Endothelial cell of umbilical vein (primary cell): ENCODE results near the gene ZNF740. TPM values are rescaled to one million over a fixed set of nuclear protein-coding genes. Genes with fewer than 3 reads are reported as not detected.

Experiments used
- BruUV-seq: library from RNA; stranded (reverse); fragments of 400-500 nt; replicated peaks from 2 replicates; lab custom pipeline; 2021; lab: Mats Ljungman, UMichigan
- CTCF ChIA-PET: fragments of 300-600, 350-600 bp; sonication (Branson Sonifier 250); formaldehyde crosslinking; loops from one replicate; lab custom pipeline; 2021; ENCODE audit warnings: antibody characterized with exemption, inconsistent platforms; lab: Charles Lee
- POLR2A ChIA-PET: fragments of 300-600, 350-600 bp; sonication (Branson Sonifier 250); formaldehyde crosslinking; loops from one replicate; lab custom pipeline; 2021; ENCODE audit warnings: antibody characterized with exemption, inconsistent platforms; lab: Charles Lee
- DNase-seq: peaks from one replicate; pipeline ENCODE4 v3.0.0-alpha.2; 2011; ENCODE audit warnings: low read depth, low spot score
- FAIRE-seq: peaks from 2 replicates; lab custom pipeline; 2011; peaks lifted over from hg19 to GRCh38; lab: Jason Lieb, UNC
- H2AFZ ChIP-seq: 2 replicates; pipeline ENCODE4 v1.6.0; 2012; ENCODE audit warnings: low read depth, low read length, control low read depth, inconsistent platforms
- H3K27ac ChIP-seq: 2 replicates; pipeline ENCODE4 v1.5.1; 2011; ENCODE audit warnings: low read depth, mild to moderate bottlenecking, control low read depth, low read length, moderate library complexity; ENCODE audit not compliant: insufficient read depth
- H3K27me3 ChIP-seq, 2 experiments: 2 replicates each; pipeline versions ENCODE4 v1.6.0 to v1.6.1; 2011; ENCODE audit warnings: low read length in 2 of 2, mixed read lengths in 1 of 2; ENCODE audit not compliant: control insufficient read depth in 2 of 2, insufficient read depth in 2 of 2
- H3K36me3 ChIP-seq, 2 experiments: 2 replicates in 1 of 2; 3 replicates in 1 of 2; pipeline ENCODE4 v1.5.1; 2011; ENCODE audit warnings: low read length in 2 of 2, mild to moderate bottlenecking in 1 of 2, moderate library complexity in 1 of 2; ENCODE audit not compliant: control insufficient read depth in 2 of 2, insufficient read depth in 2 of 2; ENCODE audit errors: extremely low read depth in 1 of 2
- H3K4me1 ChIP-seq: 3 replicates; pipeline ENCODE4 v1.5.1; 2011; ENCODE audit warnings: mild to moderate bottlenecking, low read length; ENCODE audit not compliant: control insufficient read depth, insufficient read depth; ENCODE audit errors: extremely low read depth
- H3K4me2 ChIP-seq: 2 replicates; pipeline ENCODE4 v1.6.1; 2011; ENCODE audit warnings: low read length, control low read depth, mixed read lengths; ENCODE audit not compliant: insufficient read depth
- H3K4me3 ChIP-seq, 3 experiments: fragments of 200-600 bp in 1 of 3; sonication (generic), shearing (Covaris generic) in 1 of 3; replicated peaks in 1 of 3; 2 replicates each; pipeline ENCODE4 v1.5.1; 2011 to 2016; ENCODE audit warnings: control low read depth in 3 of 3, low read length in 3 of 3, mild to moderate bottlenecking in 2 of 3, inconsistent platforms in 1 of 3, low read depth in 1 of 3, moderate library complexity in 1 of 3; ENCODE audit not compliant: insufficient read depth in 1 of 3
- H3K79me2 ChIP-seq: 2 replicates; pipeline ENCODE4 v1.6.0; 2012; ENCODE audit warnings: low read length, inconsistent platforms; ENCODE audit not compliant: control insufficient read depth, insufficient read depth
- H3K9ac ChIP-seq: replicated peaks from 2 replicates; pipeline ENCODE3; 2011; ENCODE audit warnings: low read length, control low read depth; ENCODE audit not compliant: insufficient read depth; ENCODE audit errors: extremely low read depth
- H3K9me1 ChIP-seq: replicated peaks from 3 replicates; pipeline ENCODE4 v1.6.0; 2011; ENCODE audit warnings: mild to moderate bottlenecking, low read length; ENCODE audit not compliant: control insufficient read depth, insufficient read depth; ENCODE audit errors: extremely low read depth
- H3K9me3 ChIP-seq: replicated peaks from 2 replicates; pipeline ENCODE4 v1.5.1; 2012; ENCODE audit warnings: low read length, inconsistent platforms; ENCODE audit not compliant: control insufficient read depth, insufficient read depth
- H4K20me1 ChIP-seq: replicated peaks from 2 replicates; pipeline ENCODE3; 2011; ENCODE audit warnings: mild to moderate bottlenecking, low read length; ENCODE audit not compliant: control insufficient read depth, insufficient read depth; ENCODE audit errors: extremely low read depth
- CTCF ChIP-seq, 2 donors: IDR thresholded peaks; 1 replicate in 1 of 2; 2 replicates in 1 of 2; pipeline ENCODE4 v1.5.1; 2011; ENCODE audit warnings: low read length in 2 of 2, mild to moderate bottlenecking in 2 of 2, moderate library complexity in 2 of 2, control low read depth in 1 of 2, inconsistent platforms in 1 of 2, low read depth in 1 of 2; ENCODE audit not compliant: insufficient read depth in 1 of 2; ENCODE audit errors: extremely low read depth in 1 of 2
- EZH2 ChIP-seq: IDR thresholded peaks from 2 replicates; pipeline ENCODE4 v1.6.1; 2012; ENCODE audit warnings: borderline replicate concordance, low read depth, mild to moderate bottlenecking, moderate library complexity, low read length, inconsistent platforms; ENCODE audit not compliant: severe bottlenecking
- FOS ChIP-seq: IDR thresholded peaks from 2 replicates; pipeline ENCODE4 v1.6.1; 2011; ENCODE audit warnings: mild to moderate bottlenecking, low read length, moderate library complexity, borderline replicate concordance; ENCODE audit not compliant: insufficient read depth
- GATA2 ChIP-seq: IDR thresholded peaks from 2 replicates; pipeline ENCODE4 v1.7.0; 2011; ENCODE audit warnings: low read depth, mild to moderate bottlenecking, moderate library complexity, mixed read lengths, low read length; ENCODE audit not compliant: insufficient read length, insufficient read depth
- JUN ChIP-seq: IDR thresholded peaks from 2 replicates; pipeline ENCODE4 v1.6.1; 2011; ENCODE audit warnings: borderline replicate concordance, low read depth; ENCODE audit not compliant: insufficient read length, insufficient read depth
- MAX ChIP-seq: IDR thresholded peaks from 2 replicates; pipeline ENCODE4 v1.6.1; 2011; ENCODE audit not compliant: insufficient read depth, insufficient read length
- MYC ChIP-seq: IDR thresholded peaks from one replicate; pipeline ENCODE4 v1.6.1; 2011; ENCODE audit warnings: mild to moderate bottlenecking, low read depth, low read length
- POLR2A ChIP-seq: IDR thresholded peaks from 2 replicates; pipeline ENCODE4 v1.6.1; 2012; ENCODE audit warnings: low read depth, mild to moderate bottlenecking, control low read depth, low read length
- POLR2AphosphoS5 ChIP-seq: IDR thresholded peaks from 2 replicates; pipeline ENCODE4 v1.6.1; 2012; ENCODE audit warnings: low read depth, mild to moderate bottlenecking, control low read depth, low read length, moderate library complexity; ENCODE audit not compliant: insufficient read depth
- dilution Hi-C: fragments of 300-500 bp; cut with MboI; formaldehyde crosslinking; loops from one replicate; pipeline ENCODE4 v1.15.0; 2019; ENCODE audit warnings: low sequenced_read_pairs; ENCODE audit not compliant: extremely low pct_ligation_motif_present
- intact Hi-C: fragments of 100-400 bp; cut with micrococcal nuclease; formaldehyde crosslinking; loops from one replicate; pipeline ENCODE4 v1.10.0; 2022
- polyA plus RNA-seq, 4 experiments: library from polyadenylated mRNA; depleted of rRNA in 3 of 4; stranded (reverse) in 3 of 4; unstranded in 1 of 4; fragments of >200 nt; gene quantifications; 2 replicates each; pipeline versions ENCODE4 v1.2.1 to v1.2.3, GENCODE V29; 2011 to 2012; ENCODE audit warnings: missing spikeins in 1 of 4
- total RNA-seq: library from RNA; stranded (reverse); gene quantifications from 2 replicates; pipeline ENCODE4 v1.2.3, GENCODE V29; 2021

The ZNF740 gene
- total and polyA plus RNA-seq, 2 donors (not counting 3 experiments of a cell fraction or from before 2014, with no cell fraction given), result 10.5 to 38.1 TPM

- Histone ChIP-seq H3K36me3 (peaks cover 0 to 2% of the 10 kb centered on the region in 2 experiments), H3K27ac (no peak overlapping the region), H3K4me1 (peaks cover 31% of the 10 kb centered on the region), H3K9ac (no peak overlapping the region), H3K27me3 (no peaks in the 10 kb centered on the region), H2AFZ (no peak overlapping the region), H3K79me2 (no peaks in the 10 kb centered on the region), H4K20me1 (no peaks in the 10 kb centered on the region), H3K4me2 (no peak overlapping the region), H3K9me1 (no peaks in the 10 kb centered on the region), H3K4me3 (no peak overlapping the region), H3K9me3 (no peaks in the 10 kb centered on the region)
- dilution Hi-C loops (no loop called here), intact Hi-C loops (loop anchor here (1.0 kb wide), 5 partner anchors 38 to 208 kb away; partner anchors contain the start of genes AAAS and ESPL1)
- ChIA-PET POLR2A (interaction anchor here (1.5 kb wide), 1 partner anchor 108 kb away, joined by 6 read pairs; the partner anchor contains the start of gene AAAS), CTCF (interaction anchor here (0.6 to 7.3 kb wide), 49 partner anchors 8 to 296 kb away, joined by 3 to 366 read pairs (median 6); partner anchors contain the start of genes AAAS, CSAD, ESPL1 and MYG1)
- TF ChIP-seq CTCF (IDR thresholded peaks at IDR 0.05; ENCODE audit: extremely low read depth in 1 of 2, insufficient read depth in 1 of 2, low read depth in 1 of 2, low read length in 2 of 2), result peak; percentile 87 to 95
- TF ChIP-seq EZH2, result no peak
- BruUV-seq, result no TSS peak
- FAIRE-seq (peak; percentile 75), DNase-seq (peak; percentile 69)
These were observed 32.8 kb downstream of the ZNF740 start for GRCh38 chr12:53213348-53213747.

GRCh38 chr12:53214221-53214620 lies 33.7 kb downstream of the ZNF740 start:
- H3K27ac ChIP-seq, result peak overlapping the region; percentile 11
- ChIA-PET CTCF (interaction anchor here (0.9 to 7.3 kb wide), 28 partner anchors 9 to 165 kb away, joined by 3 to 366 read pairs (median 8); partner anchors contain the start of genes AAAS, CSAD, ESPL1 and MYG1), POLR2A (interaction anchor here (1.5 kb wide), 1 partner anchor 107 kb away, joined by 6 read pairs; the partner anchor contains the start of gene AAAS)
- H3K27me3 ChIP-seq, result no peaks in the 10 kb centered on the region
- H3K9ac ChIP-seq, result no peak overlapping the region
- H3K4me2 ChIP-seq, result peak overlapping the region; percentile 21
- no peak overlapping the region for H2AFZ ChIP-seq
- dilution Hi-C loops (no loop called here), intact Hi-C loops (loop anchor here (1.0 kb wide), 1 partner anchor 8 kb away; no protein-coding TSS in a partner anchor)
- H3K9me3 ChIP-seq, result no peaks in the 10 kb centered on the region
- FAIRE-seq, result peak; percentile 24
- no peak overlapping the region for H3K4me3 ChIP-seq
- no peaks in the 10 kb centered on the region for H3K9me1 ChIP-seq
- no TSS peak for BruUV-seq
- no peak for DNase-seq
- H3K36me3 ChIP-seq, result peaks cover 0 to 2% of the 10 kb centered on the region in 2 experiments
- no peak for TF ChIP-seq EZH2
- TF ChIP-seq FOS, result no peak
- TF ChIP-seq MYC, result no peak
- no peak for TF ChIP-seq MAX
- TF ChIP-seq CTCF (IDR thresholded peaks at IDR 0.05; ENCODE audit: extremely low read depth in 1 of 2, insufficient read depth in 1 of 2, low read depth in 1 of 2, low read length in 2 of 2), result no peak
- no peak for TF ChIP-seq POLR2A
- TF ChIP-seq POLR2AphosphoS5, result no peak
- no peak for TF ChIP-seq JUN
- no peak for TF ChIP-seq GATA2
- peaks cover 36% of the 10 kb centered on the region for H3K4me1 ChIP-seq
- no peaks in the 10 kb centered on the region for H4K20me1 ChIP-seq
- H3K79me2 ChIP-seq, result no peaks in the 10 kb centered on the region
